Suppressor macrophage treated with lipopolysaccharide for 1 hour (primary cell): ENCODE results near the gene INPP5A.

Experiments
- DNase-seq, 3 donors: peaks; one replicate each; pipeline ENCODE4 v3.0.0-alpha.2; 2020 to 2022

INPP5A gene

GRCh38 chr10:132616170-132616995, 78.8 kb downstream of the INPP5A start:
- DNase-seq = no peak

GRCh38 chr10:132616996-132617736, 79.6 kb downstream of the INPP5A start:
- DNase-seq = no peak

- no peak for DNase-seq
These were observed 80.1 kb downstream of the INPP5A start for GRCh38 chr10:132617737-132618052.

- no peak for DNase-seq
These were observed 80.8 kb downstream of the INPP5A start for GRCh38 chr10:132618158-132618919.

- no peak for DNase-seq
These were observed 82.3 kb downstream of the INPP5A start for GRCh38 chr10:132619927-132620326.

GRCh38 chr10:132624061-132624846, 86.7 kb downstream of the INPP5A start:
- no peak for DNase-seq

- peak in 1 of 3 donors; percentile 21 for DNase-seq
These were observed 87.4 kb downstream of the INPP5A start for GRCh38 chr10:132624847-132625471.

- DNase-seq = no peak
These were observed 88.6 kb downstream of the INPP5A start for GRCh38 chr10:132626019-132626760.

GRCh38 chr10:132626761-132627665, 89.4 kb downstream of the INPP5A start:
- no peak for DNase-seq

- DNase-seq = peak in 2 of 3 donors; percentile 31 to 46
These were observed 90.3 kb downstream of the INPP5A start for GRCh38 chr10:132627666-132628531.

- no peak for DNase-seq
These were observed 91.6 kb downstream of the INPP5A start for GRCh38 chr10:132628966-132629900.

GRCh38 chr10:132630156-132630555, 92.6 kb downstream of the INPP5A start:
- DNase-seq = no peak

- DNase-seq = no peak
These were observed 93.2 kb downstream of the INPP5A start for GRCh38 chr10:132630666-132631337.

GRCh38 chr10:132631338-132631735, 93.8 kb downstream of the INPP5A start:
- no peak for DNase-seq

GRCh38 chr10:132632091-132632561, 94.5 kb downstream of the INPP5A start:
- no peak for DNase-seq

GRCh38 chr10:132632851-132633684, 95.5 kb downstream of the INPP5A start:
- DNase-seq = no peak
